A549 (cell line): Measurements from ENCODE around the gene LIMD2. TPM values are rescaled to one million over a fixed set of nuclear protein-coding genes. Genes with fewer than 3 reads are reported as not detected.

Source experiments
- ATAC-seq, 2 experiments: fragments of 200-7000 bp in 1 of 2; fragments of >200 bp in 1 of 2; cut with Nextera tagmentation in 1 of 2; cut with Tn5 transposase in 1 of 2; 3 replicates each; pipeline versions ENCODE4 v1.8.0 to v1.9.1; 2018 to 2020; ENCODE audit warnings: mild to moderate bottlenecking in 1 of 2, moderate library complexity in 1 of 2
- CTCF ChIA-PET: fragments of 300-600 bp; sonication (Branson Sonifier 250); formaldehyde crosslinking; extraction: SDS; loops from one replicate; lab custom pipeline; 2021; ENCODE audit warnings: antibody characterized with exemption, inconsistent platforms; lab: Yijun Ruan, JAX
- POLR2A ChIA-PET: fragments of 350-600 bp; formaldehyde crosslinking; extraction: SDS; loops from one replicate; lab custom pipeline; 2021; ENCODE audit warnings: antibody characterized with exemption, inconsistent platforms; lab: Yijun Ruan, JAX
- DNase-seq, 2 experiments: peaks; one replicate each; pipeline versions ENCODE4 v3.0.0 to v3.0.0-alpha.2; 2011 to 2016; ENCODE audit warnings: low read depth in 1 of 2, low spot score in 1 of 2
- FAIRE-seq: peaks from 2 replicates; lab custom pipeline; 2011; peaks lifted over from hg19 to GRCh38; lab: Jason Lieb, UNC
- H3K27ac ChIP-seq, 2 experiments: fragments of >200 bp; sonication (Bioruptor Twin); formaldehyde crosslinking; 3 replicates each; pipeline ENCODE4 v1.5.1; 2016 to 2017
- H3K4me1 ChIP-seq: fragments of >200 bp; sonication (Bioruptor Twin); formaldehyde crosslinking; 3 replicates; pipeline ENCODE4 v1.6.1; 2016
- H3K4me2 ChIP-seq: fragments of >200 bp; sonication (Bioruptor Twin); formaldehyde crosslinking; 3 replicates; pipeline ENCODE4 v1.6.1; 2016
- H3K4me3 ChIP-seq: fragments of >200 bp; sonication (Bioruptor Twin); formaldehyde crosslinking; 3 replicates; pipeline ENCODE4 v1.5.1; 2016
- H3K9me3 ChIP-seq: fragments of >200 bp; sonication (Bioruptor Twin); formaldehyde crosslinking; 3 replicates; pipeline ENCODE4 v1.6.1; 2016
- EP300 ChIP-seq, 2 experiments: fragments of >200 bp; sonication (Bioruptor Twin); formaldehyde crosslinking; IDR thresholded peaks; 2 replicates in 1 of 2; 3 replicates in 1 of 2; pipeline ENCODE4 v1.6.1; 2016 to 2017
- FOXS1 ChIP-seq: fragments of 250-450 bp; sonication (Bioruptor Pico); IDR thresholded peaks from 2 replicates; pipeline ENCODE4 v1.5.0; 2020; ENCODE audit warnings: mild to moderate bottlenecking, moderate library complexity
- GATA3 ChIP-seq: IDR thresholded peaks from 2 replicates; pipeline ENCODE4 v1.6.1; 2012; ENCODE audit warnings: borderline replicate concordance
- HDAC2 ChIP-seq: fragments of 200-600 bp; sonication (generic); IDR thresholded peaks from 2 replicates; pipeline ENCODE4 v1.6.1; 2016
- HEYL ChIP-seq: fragments of 250-450 bp; sonication (Bioruptor Pico); IDR thresholded peaks from 2 replicates; pipeline ENCODE4 v1.8.0; 2021; ENCODE audit warnings: mild to moderate bottlenecking, moderate library complexity
- HOXA7 ChIP-seq: fragments of 250-450 bp; sonication (Bioruptor Pico); IDR thresholded peaks from 2 replicates; pipeline ENCODE4 v1.5.0; 2020; ENCODE audit warnings: mild to moderate bottlenecking, moderate library complexity
- JUN ChIP-seq, 2 experiments: fragments of >200 bp; sonication (Bioruptor Twin); formaldehyde crosslinking; IDR thresholded peaks; 2 replicates in 1 of 2; 3 replicates in 1 of 2; pipeline ENCODE4 v1.6.1; 2016 to 2017
- JUNB ChIP-seq: fragments of >200 bp; sonication (Bioruptor Twin); formaldehyde crosslinking; IDR thresholded peaks from 2 replicates; pipeline ENCODE4 v1.6.1; 2016
- KDM1A ChIP-seq: fragments of 200-600 bp; sonication (generic); IDR thresholded peaks from 2 replicates; pipeline ENCODE4 v1.6.1; 2016; ENCODE audit warnings: low read depth, mild to moderate bottlenecking
- KDM5A ChIP-seq: fragments of 200-600 bp; sonication (generic); IDR thresholded peaks from 2 replicates; pipeline ENCODE4 v1.6.1; 2016; ENCODE audit warnings: antibody characterized with exemption, mild to moderate bottlenecking
- MAFK ChIP-seq: fragments of 450-650 bp; IDR thresholded peaks from 2 replicates; pipeline ENCODE4 v1.6.1; 2014; ENCODE audit not compliant: partially characterized antibody
- POLR2A ChIP-seq: IDR thresholded peaks from 2 replicates; pipeline ENCODE4 v1.6.1; 2012; ENCODE audit warnings: mild to moderate bottlenecking, low read length
- RARB ChIP-seq: fragments of 250-450 bp; sonication (Bioruptor Pico); IDR thresholded peaks from 2 replicates; pipeline ENCODE4 v1.8.0; 2021; ENCODE audit warnings: mild to moderate bottlenecking, moderate library complexity
- SMC3 ChIP-seq: fragments of >200 bp; sonication (Bioruptor Twin); formaldehyde crosslinking; IDR thresholded peaks from 3 replicates; pipeline ENCODE4 v1.6.1; 2018; ENCODE audit warnings: inconsistent platforms
- SREBF2 ChIP-seq: fragments of 450-650 bp; IDR thresholded peaks from 2 replicates; pipeline ENCODE4 v1.6.1; 2014; ENCODE audit warnings: mild to moderate bottlenecking, moderate library complexity
- TFCP2L1 ChIP-seq: fragments of 250-450 bp; sonication (Bioruptor Pico); IDR thresholded peaks from 2 replicates; pipeline ENCODE4 v1.5.0; 2021; ENCODE audit warnings: mild to moderate bottlenecking
- TP53 ChIP-seq: fragments of 250-450 bp; sonication (Bioruptor Pico); IDR thresholded peaks from 2 replicates; pipeline ENCODE4 v1.5.0; 2021; ENCODE audit warnings: mild to moderate bottlenecking, moderate library complexity
- WGBS: methylation state at CpG from one replicate; pipeline ENCODE4 v1.1.6; 2017; ENCODE audit errors: missing lambda C conversion rate; 5-methylcytosine and 5-hydroxymethylcytosine counted together
- polyA plus RNA-seq, 4 experiments: library from polyadenylated mRNA; depleted of rRNA in 3 of 4; stranded (reverse); fragments of >200 nt; fragmentation: RNase III in 1 of 4; extraction: RNeasy Plus Mini Kit Qiagen cat#74134 plus additional on column Dnase treatment in 1 of 4; gene quantifications; 2 replicates in 3 of 4; 3 replicates in 1 of 4; pipeline ENCODE4 v1.2.3, GENCODE V29; 2011 to 2017
- TF ChIP-seq, protein P1 (sequence below): fragments of 150-350 bp; IDR thresholded peaks from 2 replicates; pipeline ENCODE4 v1.6.1; 2014; ENCODE audit warnings: low read depth, mild to moderate bottlenecking, low read length
- TF ChIP-seq, protein P2 (sequence below): fragments of 250-450 bp; sonication (Bioruptor Pico); IDR thresholded peaks from 2 replicates; pipeline ENCODE4 v1.5.0; 2020; ENCODE audit warnings: low read depth, mild to moderate bottlenecking, moderate library complexity
- TF ChIP-seq, protein P3 (sequence below): IDR thresholded peaks from 2 replicates; pipeline ENCODE4 v1.6.1; 2012

LIMD2 gene
- polyA plus RNA-seq, 2 of the 4 experiments (the other 2 are of a cell fraction), result 6.0 to 14.5 TPM

DNA sequence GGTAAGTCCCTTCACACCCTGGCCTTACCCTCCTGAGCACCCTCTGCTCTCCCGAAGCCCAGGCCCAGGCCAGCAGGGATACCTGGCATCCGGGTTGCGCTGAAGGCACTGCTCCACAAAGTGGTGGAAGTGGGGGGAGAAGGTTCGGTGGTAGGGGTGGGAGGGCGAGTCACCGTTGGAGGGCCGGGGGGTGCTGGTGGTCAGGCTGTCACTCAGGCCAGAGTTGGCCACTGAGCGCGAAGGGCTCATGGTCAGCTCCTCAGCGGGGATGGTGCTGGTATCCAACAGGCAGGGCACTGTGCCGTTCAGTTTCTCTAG lies 4.3 kb upstream of the LIMD2 start:
- H3K4me2 ChIP-seq, result no peak overlapping the region
- CTCF ChIA-PET, result interaction anchor here (1.0 to 1.6 kb wide), 4 partner anchors 9 to 129 kb away, joined by 3 to 10 read pairs (median 3); no protein-coding TSS in a partner anchor
- 0 out of 3 replicates have a peak, but pooled peaks cover 2% of the 10 kb centered on the region for H3K4me1 ChIP-seq

DNA sequence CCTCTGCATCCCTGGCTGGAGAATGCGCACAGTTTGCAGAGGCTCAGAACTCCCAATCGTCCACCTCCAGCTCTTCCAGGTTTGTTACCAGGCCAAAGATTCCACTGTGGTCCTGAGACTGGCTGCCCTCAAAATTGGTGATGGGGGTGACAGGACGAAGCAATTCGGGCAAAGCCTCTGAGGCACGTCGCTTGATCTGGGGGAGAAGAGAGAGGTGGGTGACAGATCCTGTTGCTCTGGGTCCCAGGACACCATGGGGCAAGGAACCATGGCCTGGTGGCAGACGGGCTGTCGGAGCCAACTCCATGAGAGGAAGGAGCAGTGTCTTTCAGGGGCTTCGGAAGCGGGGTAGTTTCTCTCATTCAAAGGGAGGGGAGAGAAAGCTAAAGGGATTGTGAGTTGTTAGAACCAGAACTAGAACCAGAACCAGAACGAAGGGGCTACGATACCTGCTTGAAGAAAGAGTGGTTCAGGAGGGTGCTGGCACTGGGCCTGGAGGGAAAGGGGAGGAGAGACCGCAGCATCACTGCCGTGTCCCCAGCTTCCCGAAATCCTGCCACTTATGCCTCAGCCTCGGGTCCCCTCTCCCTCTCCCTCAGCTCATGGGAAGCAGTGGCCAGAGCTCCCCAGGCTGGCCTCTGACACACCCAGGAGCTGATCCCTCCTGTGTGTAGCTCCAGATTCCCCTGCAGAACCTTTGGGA lies 3.8 kb upstream of the LIMD2 start:
- CTCF ChIA-PET, result interaction anchor here (1.0 to 1.6 kb wide), 6 partner anchors 8 to 278 kb away, joined by 3 to 10 read pairs (median 4); no protein-coding TSS in a partner anchor
- FAIRE-seq, result no peak
- POLR2A ChIA-PET, result no interaction called here
- no peak for ATAC-seq
- TF ChIP-seq RARB (CRISPR knock-in tag) (no peak), KDM5A (no peak), SMC3 (no peak), HOXA7 (CRISPR knock-in tag) (no peak), EP300 (IDR thresholded peaks at IDR 0.05) (no peak), KDM1A (no peak), TP53 (CRISPR knock-in tag) (no peak), GATA3 (no peak), JUNB (no peak), JUN (IDR thresholded peaks at IDR 0.05) (no peak), POLR2A (no peak), MAFK (no peak), HDAC2 (no peak), TFCP2L1 (CRISPR knock-in tag) (no peak)
- TF ChIP-seq, protein P1, sequence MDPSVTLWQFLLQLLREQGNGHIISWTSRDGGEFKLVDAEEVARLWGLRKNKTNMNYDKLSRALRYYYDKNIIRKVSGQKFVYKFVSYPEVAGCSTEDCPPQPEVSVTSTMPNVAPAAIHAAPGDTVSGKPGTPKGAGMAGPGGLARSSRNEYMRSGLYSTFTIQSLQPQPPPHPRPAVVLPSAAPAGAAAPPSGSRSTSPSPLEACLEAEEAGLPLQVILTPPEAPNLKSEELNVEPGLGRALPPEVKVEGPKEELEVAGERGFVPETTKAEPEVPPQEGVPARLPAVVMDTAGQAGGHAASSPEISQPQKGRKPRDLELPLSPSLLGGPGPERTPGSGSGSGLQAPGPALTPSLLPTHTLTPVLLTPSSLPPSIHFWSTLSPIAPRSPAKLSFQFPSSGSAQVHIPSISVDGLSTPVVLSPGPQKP, result no peak
- Histone ChIP-seq H3K4me2 (no peak overlapping the region), H3K27ac (no peak overlapping the region), H3K4me1 (0 out of 3 replicates have a peak, but pooled peaks cover 6% of the 10 kb centered on the region), H3K4me3 (no peak overlapping the region), H3K9me3 (no peaks in the 10 kb centered on the region)
- DNase-seq, result no peak
- WGBS, result 89% methylated on average over 16 of the region's 16 CpGs

More for the DNA sequence above, 4.3 kb upstream of the LIMD2 start:
- POLR2A ChIA-PET, result no interaction called here
- DNase-seq, result no peak
- TF ChIP-seq, protein P2, sequence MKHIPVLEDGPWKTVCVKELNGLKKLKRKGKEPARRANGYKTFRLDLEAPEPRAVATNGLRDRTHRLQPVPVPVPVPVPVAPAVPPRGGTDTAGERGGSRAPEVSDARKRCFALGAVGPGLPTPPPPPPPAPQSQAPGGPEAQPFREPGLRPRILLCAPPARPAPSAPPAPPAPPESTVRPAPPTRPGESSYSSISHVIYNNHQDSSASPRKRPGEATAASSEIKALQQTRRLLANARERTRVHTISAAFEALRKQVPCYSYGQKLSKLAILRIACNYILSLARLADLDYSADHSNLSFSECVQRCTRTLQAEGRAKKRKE (CRISPR knock-in tag), result no peak
- TF ChIP-seq MAFK (no peak), TFCP2L1 (CRISPR knock-in tag) (no peak), RARB (CRISPR knock-in tag) (no peak), SREBF2 (no peak)
- TF ChIP-seq, protein P3, sequence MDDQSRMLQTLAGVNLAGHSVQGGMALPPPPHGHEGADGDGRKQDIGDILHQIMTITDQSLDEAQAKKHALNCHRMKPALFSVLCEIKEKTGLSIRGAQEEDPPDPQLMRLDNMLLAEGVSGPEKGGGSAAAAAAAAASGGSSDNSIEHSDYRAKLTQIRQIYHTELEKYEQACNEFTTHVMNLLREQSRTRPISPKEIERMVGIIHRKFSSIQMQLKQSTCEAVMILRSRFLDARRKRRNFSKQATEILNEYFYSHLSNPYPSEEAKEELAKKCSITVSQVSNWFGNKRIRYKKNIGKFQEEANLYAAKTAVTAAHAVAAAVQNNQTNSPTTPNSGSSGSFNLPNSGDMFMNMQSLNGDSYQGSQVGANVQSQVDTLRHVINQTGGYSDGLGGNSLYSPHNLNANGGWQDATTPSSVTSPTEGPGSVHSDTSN, result no peak
- TF ChIP-seq, all 56 proteins: peak for 0
- FAIRE-seq (no peak), ATAC-seq (no peak)
- Histone ChIP-seq H3K9me3 (no peaks in the 10 kb centered on the region), H3K27ac (no peak overlapping the region), H3K4me3 (no peak overlapping the region)
- 92% methylated on average over 7 of the region's 11 CpGs for WGBS

DNA sequence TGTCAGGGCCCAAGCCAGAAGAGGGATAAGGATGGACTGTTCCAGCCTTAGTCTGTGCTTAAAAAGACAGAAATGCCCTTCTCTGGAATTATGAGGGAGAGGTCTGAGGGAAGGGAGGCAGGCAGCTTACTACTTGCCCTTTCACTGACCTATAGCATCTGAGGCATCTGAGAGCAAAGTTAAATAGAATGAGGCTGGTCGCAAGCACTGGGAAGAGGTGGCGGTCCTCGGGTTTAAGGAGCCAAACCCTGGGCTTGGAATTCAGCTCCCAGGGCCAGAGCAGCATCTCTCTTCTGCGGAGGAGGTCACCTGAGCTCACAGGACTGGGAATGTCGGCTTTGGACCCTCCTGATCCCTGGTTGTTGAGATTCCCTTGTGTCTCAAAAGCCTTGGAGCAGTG lies 3.1 kb upstream of the LIMD2 start:
- POLR2A ChIA-PET, result no interaction called here
- Histone ChIP-seq H3K4me2 (no peak overlapping the region), H3K27ac (no peak overlapping the region), H3K9me3 (no peaks in the 10 kb centered on the region), H3K4me3 (no peak overlapping the region), H3K4me1 (0 out of 3 replicates have a peak, but pooled peaks cover 6% of the 10 kb centered on the region)
- TF ChIP-seq JUN (IDR thresholded peaks at IDR 0.05) (0 out of 5 replicates have a peak, but pooled peaks of 1 of the 2 experiments have one; percentile 6), FOXS1 (no peak), HEYL (CRISPR knock-in tag) (no peak)
- 74% methylated on average over 5 of the region's 5 CpGs for WGBS
- ATAC-seq (no peak), FAIRE-seq (no peak), DNase-seq (no peak)
- CTCF ChIA-PET, result interaction anchor here (1.0 to 1.6 kb wide), 5 partner anchors 9 to 278 kb away, joined by 3 to 6 read pairs (median 4); no protein-coding TSS in a partner anchor
